Endothelial cell of umbilical vein (primary cell): Measurements from ENCODE around the gene ZNF639. TPM values are rescaled to one million over a fixed set of nuclear protein-coding genes. Genes with fewer than 3 reads are reported as not detected.
"Not testable (repeated sequence)": the region's sequence is repeated elsewhere in the genome, so short reads cannot be mapped to it uniquely, and the experiment has no call there.

ENCODE experiments used
- BruUV-seq: library from RNA; stranded (reverse); fragments of 400-500 nt; replicated peaks from 2 replicates; lab custom pipeline; 2021; lab: Mats Ljungman, UMichigan
- CTCF ChIA-PET: fragments of 300-600, 350-600 bp; sonication (Branson Sonifier 250); formaldehyde crosslinking; loops from one replicate; lab custom pipeline; 2021; ENCODE audit warnings: antibody characterized with exemption, inconsistent platforms; lab: Charles Lee
- POLR2A ChIA-PET: fragments of 300-600, 350-600 bp; sonication (Branson Sonifier 250); formaldehyde crosslinking; loops from one replicate; lab custom pipeline; 2021; ENCODE audit warnings: antibody characterized with exemption, inconsistent platforms; lab: Charles Lee
- DNase-seq: peaks from one replicate; pipeline ENCODE4 v3.0.0-alpha.2; 2011; ENCODE audit warnings: low read depth, low spot score
- FAIRE-seq: peaks from 2 replicates; lab custom pipeline; 2011; peaks lifted over from hg19 to GRCh38; lab: Jason Lieb, UNC
- H2AFZ ChIP-seq: 2 replicates; pipeline ENCODE4 v1.6.0; 2012; ENCODE audit warnings: low read depth, low read length, control low read depth, inconsistent platforms
- H3K27ac ChIP-seq: 2 replicates; pipeline ENCODE4 v1.5.1; 2011; ENCODE audit warnings: low read depth, mild to moderate bottlenecking, control low read depth, low read length, moderate library complexity; ENCODE audit not compliant: insufficient read depth
- H3K27me3 ChIP-seq, 2 experiments: 2 replicates each; pipeline versions ENCODE4 v1.6.0 to v1.6.1; 2011; ENCODE audit warnings: low read length in 2 of 2, mixed read lengths in 1 of 2; ENCODE audit not compliant: control insufficient read depth in 2 of 2, insufficient read depth in 2 of 2
- H3K36me3 ChIP-seq, 2 experiments: 2 replicates in 1 of 2; 3 replicates in 1 of 2; pipeline ENCODE4 v1.5.1; 2011; ENCODE audit warnings: low read length in 2 of 2, mild to moderate bottlenecking in 1 of 2, moderate library complexity in 1 of 2; ENCODE audit not compliant: control insufficient read depth in 2 of 2, insufficient read depth in 2 of 2; ENCODE audit errors: extremely low read depth in 1 of 2
- H3K4me1 ChIP-seq: 3 replicates; pipeline ENCODE4 v1.5.1; 2011; ENCODE audit warnings: mild to moderate bottlenecking, low read length; ENCODE audit not compliant: control insufficient read depth, insufficient read depth; ENCODE audit errors: extremely low read depth
- H3K4me2 ChIP-seq: 2 replicates; pipeline ENCODE4 v1.6.1; 2011; ENCODE audit warnings: low read length, control low read depth, mixed read lengths; ENCODE audit not compliant: insufficient read depth
- H3K4me3 ChIP-seq, 3 experiments: fragments of 200-600 bp in 1 of 3; sonication (generic), shearing (Covaris generic) in 1 of 3; replicated peaks in 1 of 3; 2 replicates each; pipeline ENCODE4 v1.5.1; 2011 to 2016; ENCODE audit warnings: control low read depth in 3 of 3, low read length in 3 of 3, mild to moderate bottlenecking in 2 of 3, inconsistent platforms in 1 of 3, low read depth in 1 of 3, moderate library complexity in 1 of 3; ENCODE audit not compliant: insufficient read depth in 1 of 3
- H3K79me2 ChIP-seq: 2 replicates; pipeline ENCODE4 v1.6.0; 2012; ENCODE audit warnings: low read length, inconsistent platforms; ENCODE audit not compliant: control insufficient read depth, insufficient read depth
- H3K9ac ChIP-seq: replicated peaks from 2 replicates; pipeline ENCODE3; 2011; ENCODE audit warnings: low read length, control low read depth; ENCODE audit not compliant: insufficient read depth; ENCODE audit errors: extremely low read depth
- H3K9me1 ChIP-seq: replicated peaks from 3 replicates; pipeline ENCODE4 v1.6.0; 2011; ENCODE audit warnings: mild to moderate bottlenecking, low read length; ENCODE audit not compliant: control insufficient read depth, insufficient read depth; ENCODE audit errors: extremely low read depth
- H3K9me3 ChIP-seq: replicated peaks from 2 replicates; pipeline ENCODE4 v1.5.1; 2012; ENCODE audit warnings: low read length, inconsistent platforms; ENCODE audit not compliant: control insufficient read depth, insufficient read depth
- H4K20me1 ChIP-seq: replicated peaks from 2 replicates; pipeline ENCODE3; 2011; ENCODE audit warnings: mild to moderate bottlenecking, low read length; ENCODE audit not compliant: control insufficient read depth, insufficient read depth; ENCODE audit errors: extremely low read depth
- CTCF ChIP-seq, 2 donors: IDR thresholded peaks; 1 replicate in 1 of 2; 2 replicates in 1 of 2; pipeline ENCODE4 v1.5.1; 2011; ENCODE audit warnings: low read length in 2 of 2, mild to moderate bottlenecking in 2 of 2, moderate library complexity in 2 of 2, control low read depth in 1 of 2, inconsistent platforms in 1 of 2, low read depth in 1 of 2; ENCODE audit not compliant: insufficient read depth in 1 of 2; ENCODE audit errors: extremely low read depth in 1 of 2
- EZH2 ChIP-seq: IDR thresholded peaks from 2 replicates; pipeline ENCODE4 v1.6.1; 2012; ENCODE audit warnings: borderline replicate concordance, low read depth, mild to moderate bottlenecking, moderate library complexity, low read length, inconsistent platforms; ENCODE audit not compliant: severe bottlenecking
- FOS ChIP-seq: IDR thresholded peaks from 2 replicates; pipeline ENCODE4 v1.6.1; 2011; ENCODE audit warnings: mild to moderate bottlenecking, low read length, moderate library complexity, borderline replicate concordance; ENCODE audit not compliant: insufficient read depth
- GATA2 ChIP-seq: IDR thresholded peaks from 2 replicates; pipeline ENCODE4 v1.7.0; 2011; ENCODE audit warnings: low read depth, mild to moderate bottlenecking, moderate library complexity, mixed read lengths, low read length; ENCODE audit not compliant: insufficient read length, insufficient read depth
- JUN ChIP-seq: IDR thresholded peaks from 2 replicates; pipeline ENCODE4 v1.6.1; 2011; ENCODE audit warnings: borderline replicate concordance, low read depth; ENCODE audit not compliant: insufficient read length, insufficient read depth
- MYC ChIP-seq: IDR thresholded peaks from one replicate; pipeline ENCODE4 v1.6.1; 2011; ENCODE audit warnings: mild to moderate bottlenecking, low read depth, low read length
- POLR2A ChIP-seq: IDR thresholded peaks from 2 replicates; pipeline ENCODE4 v1.6.1; 2012; ENCODE audit warnings: low read depth, mild to moderate bottlenecking, control low read depth, low read length
- POLR2AphosphoS5 ChIP-seq: IDR thresholded peaks from 2 replicates; pipeline ENCODE4 v1.6.1; 2012; ENCODE audit warnings: low read depth, mild to moderate bottlenecking, control low read depth, low read length, moderate library complexity; ENCODE audit not compliant: insufficient read depth
- dilution Hi-C: fragments of 300-500 bp; cut with MboI; formaldehyde crosslinking; loops from one replicate; pipeline ENCODE4 v1.15.0; 2019; ENCODE audit warnings: low sequenced_read_pairs; ENCODE audit not compliant: extremely low pct_ligation_motif_present
- intact Hi-C: fragments of 100-400 bp; cut with micrococcal nuclease; formaldehyde crosslinking; loops from one replicate; pipeline ENCODE4 v1.10.0; 2022
- polyA plus RNA-seq, 4 experiments: library from polyadenylated mRNA; depleted of rRNA in 3 of 4; stranded (reverse) in 3 of 4; unstranded in 1 of 4; fragments of >200 nt; gene quantifications; 2 replicates each; pipeline versions ENCODE4 v1.2.1 to v1.2.3, GENCODE V29; 2011 to 2012; ENCODE audit warnings: missing spikeins in 1 of 4
- total RNA-seq: library from RNA; stranded (reverse); gene quantifications from 2 replicates; pipeline ENCODE4 v1.2.3, GENCODE V29; 2021
- TF ChIP-seq, protein P1 (sequence below): IDR thresholded peaks from 2 replicates; pipeline ENCODE4 v1.6.1; 2011; ENCODE audit not compliant: insufficient read depth, insufficient read length

ZNF639 gene
- total and polyA plus RNA-seq, 2 donors (not counting 3 experiments of a cell fraction or from before 2014, with no cell fraction given) = 8.0 to 30.5 TPM

DNA sequence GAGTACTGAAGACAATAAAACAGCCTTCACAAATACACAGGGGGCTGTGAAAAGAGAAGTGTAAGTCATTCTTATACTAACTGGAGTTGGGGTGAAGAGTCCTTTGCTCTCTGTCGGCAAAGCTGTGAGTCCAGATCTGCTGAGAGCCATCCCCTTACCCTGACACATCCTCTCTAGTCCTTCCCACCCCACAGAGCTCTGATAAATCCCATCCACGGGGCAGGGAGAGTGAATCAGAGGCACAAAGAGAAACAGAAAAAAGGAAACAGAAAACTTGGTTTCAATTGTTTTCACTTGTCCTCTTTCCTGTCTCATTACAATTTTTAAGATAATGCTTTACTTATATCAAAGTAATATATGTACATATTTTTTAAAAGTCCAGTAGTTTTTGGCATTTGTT is 18.2 kb upstream of the ZNF639 start:
- dilution Hi-C loops (no loop called here), intact Hi-C loops (no loop called here)
- Histone ChIP-seq H4K20me1 (no peaks in the 10 kb centered on the region), H3K27me3 (no peaks in the 10 kb centered on the region), H3K4me3 (no peak overlapping the region), H3K4me1 (no peaks in the 10 kb centered on the region), H3K36me3 (no peaks in the 10 kb centered on the region), H3K9me3 (no peaks in the 10 kb centered on the region), H3K27ac (no peak overlapping the region), H3K4me2 (no peak overlapping the region), H2AFZ (no peak overlapping the region), H3K79me2 (no peaks in the 10 kb centered on the region), H3K9me1 (no peaks in the 10 kb centered on the region), H3K9ac (no peak overlapping the region)
- ChIA-PET CTCF (interaction anchor here (0.6 to 1.1 kb wide), 2 partner anchors 11 to 126 kb away, joined by 3 to 4 read pairs; no protein-coding TSS in a partner anchor), POLR2A (no interaction called here)
- TF ChIP-seq POLR2A (no peak), POLR2AphosphoS5 (no peak), MYC (no peak), CTCF (IDR thresholded peaks at IDR 0.05; ENCODE audit: extremely low read depth in 1 of 2, insufficient read depth in 1 of 2, low read depth in 1 of 2, low read length in 2 of 2) (no peak), FOS (no peak), EZH2 (no peak), GATA2 (no peak), JUN (no peak)
- TF ChIP-seq, protein P1, sequence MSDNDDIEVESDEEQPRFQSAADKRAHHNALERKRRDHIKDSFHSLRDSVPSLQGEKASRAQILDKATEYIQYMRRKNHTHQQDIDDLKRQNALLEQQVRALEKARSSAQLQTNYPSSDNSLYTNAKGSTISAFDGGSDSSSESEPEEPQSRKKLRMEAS = no peak
- DNase-seq (peak; percentile 14), FAIRE-seq (no peak)
- BruUV-seq = no TSS peak

GRCh38 chr3:179307362-179307761 is 15.5 kb upstream of the ZNF639 start:
- H4K20me1 ChIP-seq, POLR2A ChIA-PET, H3K27ac ChIP-seq, H3K27me3 ChIP-seq, DNase-seq, intact Hi-C loops, H3K4me1 ChIP-seq, H3K36me3 ChIP-seq, H3K79me2 ChIP-seq, FAIRE-seq, BruUV-seq, H3K9me3 ChIP-seq, H3K9ac ChIP-seq, H2AFZ ChIP-seq, H3K4me2 ChIP-seq, H3K4me3 ChIP-seq, H3K9me1 ChIP-seq, dilution Hi-C loops: not testable (repeated sequence)
- CTCF ChIA-PET = interaction anchor here (2.1 kb wide), 1 partner anchor 8 kb away, joined by 9 read pairs; no protein-coding TSS in a partner anchor
